ENCODE results near the gene NRARP. TPM values are rescaled to one million over a fixed set of nuclear protein-coding genes. Genes with fewer than 3 reads are reported as not detected.

Gene NRARP
- total and polyA plus RNA-seq, 4 donors = 0.48 to 1.3 (median 0.93) TPM; not detected in 1

DNA sequence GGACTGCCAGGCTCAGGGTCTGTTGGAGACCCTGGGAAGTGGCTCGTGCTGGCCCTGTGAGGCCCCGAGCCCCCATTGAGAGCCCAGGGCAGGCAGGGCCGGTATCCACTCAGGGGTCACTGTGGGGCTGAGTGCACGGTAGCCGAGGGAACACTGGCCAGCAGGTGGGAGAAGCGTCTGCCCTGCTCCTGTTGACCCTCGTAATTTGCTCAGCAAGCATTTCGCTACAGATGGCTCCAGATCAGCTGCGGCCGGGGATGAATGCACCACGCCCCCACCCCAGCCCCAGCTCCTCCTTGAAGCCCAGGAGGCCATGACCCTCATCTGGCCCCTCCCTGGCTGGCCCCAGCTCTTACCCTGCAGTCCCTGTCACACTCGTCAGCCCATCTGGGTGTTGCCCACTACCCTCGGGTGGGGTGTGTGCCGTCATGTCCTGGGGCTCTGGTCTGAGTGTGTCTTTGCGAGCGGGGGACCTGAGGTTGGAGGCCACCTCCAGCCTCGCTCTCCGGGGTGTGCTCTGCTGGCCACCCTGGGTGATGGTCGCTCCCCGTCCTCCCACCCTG, 6.1 kb upstream of the NRARP start:
- peak; percentile 33 for DNase-seq (ENCODE audit: low spot score)
- no peak overlapping the region for H3K4me3 ChIP-seq (ENCODE audit: low read depth in 1 of 3, low read length in 3 of 3)
- H3K36me3 ChIP-seq (ENCODE audit: control insufficient read depth in 4 of 4, insufficient read depth in 3 of 4, low read depth in 1 of 4, low read length in 3 of 4) = no peaks in the 10 kb centered on the region
- H3K9ac ChIP-seq (ENCODE audit: low read depth in 1 of 2, low read length in 2 of 2) = no peak overlapping the region
- WGBS = 48% methylated on average over 20 of the region's 20 CpGs
- H3K27me3 ChIP-seq (ENCODE audit: control insufficient read depth in 4 of 4, insufficient read depth in 4 of 4, low read length in 3 of 4) = no peaks in the 10 kb centered on the region
- no peak overlapping the region for H3K27ac ChIP-seq (ENCODE audit: low read depth in 1 of 2, low read length in 2 of 2)
- TF ChIP-seq REST (IDR thresholded peaks at IDR 0.05) (no peak), TAF1 (conservative IDR thresholded peaks at IDR 0.05) (no peak), EGR1 (IDR thresholded peaks at IDR 0.05; ENCODE audit: low read depth in 2 of 2) (no peak), FOXA1 (IDR thresholded peaks at IDR 0.05) (no peak), SP1 (IDR thresholded peaks at IDR 0.05) (no peak), JUND (IDR thresholded peaks at IDR 0.05) (no peak), YY1 (IDR thresholded peaks at IDR 0.05) (no peak), HNF4A (conservative IDR thresholded peaks at IDR 0.05) (no peak), HNF4G (IDR thresholded peaks at IDR 0.05) (no peak)
- TF ChIP-seq, protein P1, sequence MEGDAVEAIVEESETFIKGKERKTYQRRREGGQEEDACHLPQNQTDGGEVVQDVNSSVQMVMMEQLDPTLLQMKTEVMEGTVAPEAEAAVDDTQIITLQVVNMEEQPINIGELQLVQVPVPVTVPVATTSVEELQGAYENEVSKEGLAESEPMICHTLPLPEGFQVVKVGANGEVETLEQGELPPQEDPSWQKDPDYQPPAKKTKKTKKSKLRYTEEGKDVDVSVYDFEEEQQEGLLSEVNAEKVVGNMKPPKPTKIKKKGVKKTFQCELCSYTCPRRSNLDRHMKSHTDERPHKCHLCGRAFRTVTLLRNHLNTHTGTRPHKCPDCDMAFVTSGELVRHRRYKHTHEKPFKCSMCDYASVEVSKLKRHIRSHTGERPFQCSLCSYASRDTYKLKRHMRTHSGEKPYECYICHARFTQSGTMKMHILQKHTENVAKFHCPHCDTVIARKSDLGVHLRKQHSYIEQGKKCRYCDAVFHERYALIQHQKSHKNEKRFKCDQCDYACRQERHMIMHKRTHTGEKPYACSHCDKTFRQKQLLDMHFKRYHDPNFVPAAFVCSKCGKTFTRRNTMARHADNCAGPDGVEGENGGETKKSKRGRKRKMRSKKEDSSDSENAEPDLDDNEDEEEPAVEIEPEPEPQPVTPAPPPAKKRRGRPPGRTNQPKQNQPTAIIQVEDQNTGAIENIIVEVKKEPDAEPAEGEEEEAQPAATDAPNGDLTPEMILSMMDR (IDR thresholded peaks at IDR 0.05; ENCODE audit: low read depth, low read length, missing input control) = no peak
- H3K4me1 ChIP-seq (ENCODE audit: control insufficient read depth in 4 of 4, insufficient read depth in 4 of 4, low read length in 3 of 4) = peaks cover 2 to 21% (median 8%) of the 10 kb centered on the region in 4 donors
- no peaks in the 10 kb centered on the region for H3K9me3 ChIP-seq (ENCODE audit: control insufficient read depth in 4 of 4, low read length in 3 of 4)

- H3K4me3 ChIP-seq (ENCODE audit: low read depth in 1 of 3, low read length in 3 of 3) = no peak overlapping the region
- DNase-seq (ENCODE audit: low spot score) = peak; percentile 34
- H3K27ac ChIP-seq (ENCODE audit: low read depth in 1 of 2, low read length in 2 of 2) = no peak overlapping the region
These were observed 5.4 kb upstream of the NRARP start for GRCh38 chr9:137307255-137308056.

More at GRCh38 chr9:137307255-137308056, 5.4 kb upstream of the NRARP start:
- H3K9ac ChIP-seq (ENCODE audit: low read depth in 1 of 2, low read length in 2 of 2) = no peak overlapping the region
- peaks cover 2 to 25% (median 11%) of the 10 kb centered on the region in 4 donors for H3K4me1 ChIP-seq (ENCODE audit: control insufficient read depth in 4 of 4, insufficient read depth in 4 of 4, low read length in 3 of 4)
- 31% methylated on average over 30 of the region's 30 CpGs for WGBS
- no peak for TF ChIP-seq HNF4A (conservative IDR thresholded peaks at IDR 0.05)
- no peak for TF ChIP-seq HNF4G (IDR thresholded peaks at IDR 0.05)
- no peak for TF ChIP-seq JUND (IDR thresholded peaks at IDR 0.05)
- no peak for TF ChIP-seq GABPA (IDR thresholded peaks at IDR 0.05 in 1 of 2, conservative IDR thresholded peaks at IDR 0.05 in 1 of 2)
- no peak for TF ChIP-seq FOXA2 (IDR thresholded peaks at IDR 0.05)
- TF ChIP-seq, protein P2, sequence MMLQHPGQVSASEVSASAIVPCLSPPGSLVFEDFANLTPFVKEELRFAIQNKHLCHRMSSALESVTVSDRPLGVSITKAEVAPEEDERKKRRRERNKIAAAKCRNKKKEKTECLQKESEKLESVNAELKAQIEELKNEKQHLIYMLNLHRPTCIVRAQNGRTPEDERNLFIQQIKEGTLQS (IDR thresholded peaks at IDR 0.05) = no peak
- TF ChIP-seq YY1 (IDR thresholded peaks at IDR 0.05) = no peak
- TF ChIP-seq ZBTB33 (IDR thresholded peaks at IDR 0.05) = no peak
- no peak for TF ChIP-seq MAX (IDR thresholded peaks at IDR 0.05)
- H3K27me3 ChIP-seq (ENCODE audit: control insufficient read depth in 4 of 4, insufficient read depth in 4 of 4, low read length in 3 of 4) = no peaks in the 10 kb centered on the region
- H3K9me3 ChIP-seq (ENCODE audit: control insufficient read depth in 4 of 4, low read length in 3 of 4) = no peaks in the 10 kb centered on the region
- H3K36me3 ChIP-seq (ENCODE audit: control insufficient read depth in 4 of 4, insufficient read depth in 3 of 4, low read depth in 1 of 4, low read length in 3 of 4) = no peaks in the 10 kb centered on the region

All from liver (tissue), 9 donors.